ENCODE results near the gene LURAP1L. TPM values are rescaled to one million over a fixed set of nuclear protein-coding genes. Genes with fewer than 3 reads are reported as not detected.

LURAP1L gene
- polyA plus RNA-seq, 3 donors, result not detected

DNA sequence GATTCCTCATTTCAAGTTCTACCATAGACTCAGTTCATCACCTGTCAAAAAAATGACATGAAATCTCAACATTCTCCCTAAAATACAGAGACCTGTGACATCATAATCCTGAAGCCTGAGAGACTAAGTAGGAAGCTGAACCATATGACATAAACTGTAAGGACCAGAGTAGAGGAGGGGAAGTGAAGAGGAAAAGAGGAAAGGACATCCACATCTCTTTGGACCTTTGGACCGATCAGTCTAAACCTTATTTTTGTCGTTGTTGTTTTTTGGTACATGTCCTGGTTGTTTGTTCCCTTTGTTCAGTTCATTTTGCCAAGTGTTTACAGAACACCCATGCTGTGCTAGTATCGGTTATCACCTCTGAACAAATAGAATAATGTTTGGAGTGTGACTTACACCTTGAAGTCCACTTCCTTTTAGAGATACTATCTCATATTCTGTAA is 41.9 kb downstream of the LURAP1L start:
- no peak overlapping the region for H3K4me3 Mint-ChIP-seq
- H3K36me3 ChIP-seq (replicated peaks in 1 of 2; ENCODE audit: control insufficient read depth in 1 of 2, insufficient read depth in 2 of 2, low read length in 2 of 2), result no peaks in the 10 kb centered on the region
- no peaks in the 10 kb centered on the region for H3K4me1 Mint-ChIP-seq
- H3K27me3 ChIP-seq (ENCODE audit: control insufficient read depth in 2 of 2, insufficient read depth in 2 of 2, low read length in 2 of 2), result no peaks in the 10 kb centered on the region
- no peak for DNase-seq
- no peak overlapping the region for H3K9ac ChIP-seq (ENCODE audit: insufficient read depth, low read length, poor library complexity, severe bottlenecking)
- H3K27ac ChIP-seq (ENCODE audit: low read depth in 1 of 2, low read length in 2 of 2), result no peak overlapping the region
- H3K4me1 ChIP-seq (ENCODE audit: control insufficient read depth in 1 of 2, insufficient read depth in 2 of 2, low read length in 2 of 2), result no peaks in the 10 kb centered on the region
- H2AFZ ChIP-seq (ENCODE audit: insufficient read depth, low read depth, low read length, poor library complexity, severe bottlenecking), result no peak overlapping the region
- TF ChIP-seq, protein P1, sequence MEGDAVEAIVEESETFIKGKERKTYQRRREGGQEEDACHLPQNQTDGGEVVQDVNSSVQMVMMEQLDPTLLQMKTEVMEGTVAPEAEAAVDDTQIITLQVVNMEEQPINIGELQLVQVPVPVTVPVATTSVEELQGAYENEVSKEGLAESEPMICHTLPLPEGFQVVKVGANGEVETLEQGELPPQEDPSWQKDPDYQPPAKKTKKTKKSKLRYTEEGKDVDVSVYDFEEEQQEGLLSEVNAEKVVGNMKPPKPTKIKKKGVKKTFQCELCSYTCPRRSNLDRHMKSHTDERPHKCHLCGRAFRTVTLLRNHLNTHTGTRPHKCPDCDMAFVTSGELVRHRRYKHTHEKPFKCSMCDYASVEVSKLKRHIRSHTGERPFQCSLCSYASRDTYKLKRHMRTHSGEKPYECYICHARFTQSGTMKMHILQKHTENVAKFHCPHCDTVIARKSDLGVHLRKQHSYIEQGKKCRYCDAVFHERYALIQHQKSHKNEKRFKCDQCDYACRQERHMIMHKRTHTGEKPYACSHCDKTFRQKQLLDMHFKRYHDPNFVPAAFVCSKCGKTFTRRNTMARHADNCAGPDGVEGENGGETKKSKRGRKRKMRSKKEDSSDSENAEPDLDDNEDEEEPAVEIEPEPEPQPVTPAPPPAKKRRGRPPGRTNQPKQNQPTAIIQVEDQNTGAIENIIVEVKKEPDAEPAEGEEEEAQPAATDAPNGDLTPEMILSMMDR (IDR thresholded peaks at IDR 0.05), result no peak
- no peaks in the 10 kb centered on the region for H3K36me3 Mint-ChIP-seq
- H3K27me3 Mint-ChIP-seq (ENCODE audit: low read depth in 3 of 3), result no peaks in the 10 kb centered on the region
- H3K79me2 ChIP-seq (ENCODE audit: insufficient read depth, low read length), result no peaks in the 10 kb centered on the region
- H3K9me3 ChIP-seq (replicated peaks in 1 of 2; ENCODE audit: control insufficient read depth in 1 of 2, insufficient read depth in 1 of 2, low read length in 2 of 2), result no peaks in the 10 kb centered on the region
- no peaks in the 10 kb centered on the region for H4K20me1 ChIP-seq (ENCODE audit: insufficient read depth, low read length)
- no peaks in the 10 kb centered on the region for H3K9me3 Mint-ChIP-seq
- intact Hi-C loops (cut with micrococcal nuclease), result no loop called here
- H3K4me3 ChIP-seq (replicated peaks in 1 of 3; ENCODE audit: low read depth in 2 of 3, low read length in 3 of 3), result no peak overlapping the region
- no peak overlapping the region for H3K4me2 ChIP-seq (replicated peaks; ENCODE audit: extremely low read depth, low read length, poor library complexity, severe bottlenecking)
- H3K27ac Mint-ChIP-seq, result no peak overlapping the region
- WGBS (ENCODE audit: insufficient coverage), result 95% methylated on average over 2 of the region's 3 CpGs

DNA sequence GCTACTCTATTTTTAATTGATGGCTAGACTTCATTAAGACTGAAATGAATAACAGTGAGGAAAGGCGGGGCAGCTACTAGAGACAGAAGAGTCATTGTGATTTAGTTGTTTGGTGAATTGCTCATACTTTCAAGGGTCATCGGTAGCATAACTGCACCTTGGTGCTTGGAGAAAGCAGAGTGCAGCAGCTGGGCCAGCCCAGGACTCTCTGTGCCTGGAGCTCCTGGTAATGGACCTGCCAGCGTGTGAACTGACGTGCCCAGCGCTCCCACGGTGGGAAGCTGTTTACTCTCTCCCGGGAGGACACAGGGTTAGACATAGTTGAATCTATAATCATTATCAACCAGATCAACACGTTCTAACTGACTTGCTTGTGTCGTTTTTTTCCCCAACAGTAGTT is 42.9 kb downstream of the LURAP1L start:
- Histone ChIP-seq H3K27ac (ENCODE audit: low read depth in 1 of 2, low read length in 2 of 2) (no peak overlapping the region), H3K9ac (ENCODE audit: insufficient read depth, low read length, poor library complexity, severe bottlenecking) (no peak overlapping the region), H3K79me2 (ENCODE audit: insufficient read depth, low read length) (no peaks in the 10 kb centered on the region), H3K27me3 (ENCODE audit: control insufficient read depth in 2 of 2, insufficient read depth in 2 of 2, low read length in 2 of 2) (no peaks in the 10 kb centered on the region), H3K4me1 (ENCODE audit: control insufficient read depth in 1 of 2, insufficient read depth in 2 of 2, low read length in 2 of 2) (no peaks in the 10 kb centered on the region), H4K20me1 (ENCODE audit: insufficient read depth, low read length) (no peaks in the 10 kb centered on the region), H3K36me3 (replicated peaks in 1 of 2; ENCODE audit: control insufficient read depth in 1 of 2, insufficient read depth in 2 of 2, low read length in 2 of 2) (no peaks in the 10 kb centered on the region), H3K9me3 (replicated peaks in 1 of 2; ENCODE audit: control insufficient read depth in 1 of 2, insufficient read depth in 1 of 2, low read length in 2 of 2) (no peaks in the 10 kb centered on the region), H2AFZ (ENCODE audit: insufficient read depth, low read depth, low read length, poor library complexity, severe bottlenecking) (no peak overlapping the region), H3K4me3 (replicated peaks in 1 of 3; ENCODE audit: low read depth in 2 of 3, low read length in 3 of 3) (no peak overlapping the region), H3K4me2 (replicated peaks; ENCODE audit: extremely low read depth, low read length, poor library complexity, severe bottlenecking) (no peak overlapping the region)
- Mint-ChIP-seq H3K36me3 (no peaks in the 10 kb centered on the region), H3K9me3 (no peaks in the 10 kb centered on the region), H3K27me3 (ENCODE audit: low read depth in 3 of 3) (no peaks in the 10 kb centered on the region), H3K27ac (no peak overlapping the region), H3K4me1 (no peaks in the 10 kb centered on the region), H3K4me3 (no peak overlapping the region)
- 85% methylated on average over 5 of the region's 9 CpGs for WGBS (ENCODE audit: insufficient coverage)
- intact Hi-C loops (cut with micrococcal nuclease), result no loop called here
- no peak for DNase-seq
- TF ChIP-seq, protein P1 (IDR thresholded peaks at IDR 0.05), result no peak
